SK-N-SH (cell line): ENCODE results near the gene ABHD17C. TPM values are rescaled to one million over a fixed set of nuclear protein-coding genes. Genes with fewer than 3 reads are reported as not detected.

Source experiments
- CTCF ChIA-PET: fragments of 300-600, 350-600 bp; formaldehyde crosslinking; extraction: SDS; loops from one replicate; lab custom pipeline; 2021; lab: Yijun Ruan, JAX
- POLR2A ChIA-PET: fragments of 350-600 bp; sonication (Branson Sonifier 250); formaldehyde crosslinking; extraction: SDS; loops from one replicate; lab custom pipeline; 2020; ENCODE audit warnings: antibody characterized with exemption, inconsistent platforms; lab: Yijun Ruan, JAX
- DNase-seq: peaks from one replicate; pipeline ENCODE4 v3.0.0; 2012
- H2AFZ ChIP-seq: fragments of 200-600 bp; sonication (generic); 2 replicates; pipeline ENCODE4 v1.8.1; 2016; ENCODE audit warnings: antibody characterized with exemption, mild to moderate bottlenecking, low read depth
- H3F3A ChIP-seq: fragments of 200-600 bp; sonication (generic); replicated peaks from 2 replicates; pipeline ENCODE3; 2016; ENCODE audit warnings: antibody characterized with exemption, mild to moderate bottlenecking; ENCODE audit not compliant: insufficient read depth
- H3K27ac ChIP-seq, 2 experiments: fragments of 200-500 bp in 1 of 2; fragments of 200-600 bp in 1 of 2; sonication (Bioruptor generic) in 1 of 2; sonication (generic), shearing (Covaris generic) in 1 of 2; 2 replicates each; pipeline versions ENCODE4 v1.5.1 to v1.6.1; 2014 to 2016; ENCODE audit warnings: low read depth in 2 of 2, inconsistent platforms in 1 of 2, low read length in 1 of 2, mild to moderate bottlenecking in 1 of 2, mixed read lengths in 1 of 2
- H3K27me3 ChIP-seq: fragments of 200-600 bp; sonication (generic), shearing (Covaris generic); 2 replicates; pipeline ENCODE4 v1.6.1; 2016; ENCODE audit warnings: mixed run types; ENCODE audit not compliant: insufficient read depth
- H3K36me3 ChIP-seq, 2 experiments: fragments of 200-500 bp in 1 of 2; fragments of 200-600 bp in 1 of 2; sonication (Bioruptor generic) in 1 of 2; sonication (generic) in 1 of 2; replicated peaks in 1 of 2; 2 replicates each; pipeline versions ENCODE3 to v1.5.1; 2014 to 2016; ENCODE audit warnings: low read length in 1 of 2, mild to moderate bottlenecking in 1 of 2; ENCODE audit not compliant: insufficient read depth in 2 of 2, control insufficient read depth in 1 of 2
- H3K4me1 ChIP-seq, 2 experiments: fragments of 200-500 bp in 1 of 2; fragments of 200-600 bp in 1 of 2; sonication (Bioruptor generic) in 1 of 2; sonication (generic), shearing (Covaris generic) in 1 of 2; 2 replicates each; pipeline versions ENCODE4 v1.5.1 to v1.6.1; 2014 to 2016; ENCODE audit warnings: low read depth in 1 of 2, low read length in 1 of 2, mixed run types in 1 of 2; ENCODE audit not compliant: insufficient read depth in 2 of 2, control insufficient read depth in 1 of 2
- H3K4me2 ChIP-seq: fragments of 200-600 bp; sonication (generic), shearing (Covaris generic); 2 replicates; pipeline ENCODE4 v1.6.1; 2017; ENCODE audit warnings: mixed run types
- H3K4me3 ChIP-seq, 2 experiments: fragments of 200-500 bp in 1 of 2; fragments of 200-600 bp in 1 of 2; sonication (Bioruptor generic) in 1 of 2; sonication (generic), shearing (Covaris generic) in 1 of 2; 2 replicates each; pipeline versions ENCODE4 v1.5.1 to v1.8.1; 2014 to 2016; ENCODE audit warnings: low read depth in 2 of 2, inconsistent platforms in 1 of 2, low read length in 1 of 2, mild to moderate bottlenecking in 1 of 2, mixed read lengths in 1 of 2, moderate library complexity in 1 of 2
- H3K79me2 ChIP-seq: fragments of 200-600 bp; sonication (generic); 2 replicates; pipeline ENCODE4 v1.8.1; 2017; ENCODE audit warnings: mild to moderate bottlenecking; ENCODE audit not compliant: insufficient read depth
- H3K9ac ChIP-seq: fragments of 200-600 bp; sonication (generic); 2 replicates; pipeline ENCODE4 v1.6.1; 2017; ENCODE audit warnings: mixed run types
- H3K9me2 ChIP-seq: fragments of 200-600 bp; sonication (generic); 2 replicates; pipeline ENCODE4 v1.6.1; 2017; ENCODE audit warnings: mixed run types
- H3K9me3 ChIP-seq: fragments of 200-600 bp; sonication (generic); 2 replicates; pipeline ENCODE4 v1.6.1; 2017; ENCODE audit warnings: mixed run types, mild to moderate bottlenecking, moderate library complexity
- H4K20me1 ChIP-seq: fragments of 200-600 bp; sonication (generic); 2 replicates; pipeline ENCODE4 v1.6.1; 2017; ENCODE audit warnings: mild to moderate bottlenecking, mixed run types; ENCODE audit not compliant: insufficient read depth
- CHD2 ChIP-seq: fragments of 150-350 bp; IDR thresholded peaks from 2 replicates; pipeline ENCODE4 v1.6.1; 2018; ENCODE audit warnings: low read length; ENCODE audit not compliant: partially characterized antibody
- ELF1 ChIP-seq: IDR thresholded peaks from 2 replicates; pipeline ENCODE4 v1.4.0; 2012
- FOXJ3 ChIP-seq: sonication (generic); formaldehyde crosslinking; IDR thresholded peaks from 2 replicates; pipeline ENCODE4 v1.5.1; 2020; ENCODE audit warnings: mild to moderate bottlenecking, missing genetic modification reagents
- MXI1 ChIP-seq: IDR thresholded peaks from 2 replicates; pipeline ENCODE4 v1.6.1; 2012; ENCODE audit warnings: mild to moderate bottlenecking, low read depth, low read length, improper control_type of control experiment
- NFIC ChIP-seq: IDR thresholded peaks from 2 replicates; pipeline ENCODE4 v1.4.0; 2012; ENCODE audit warnings: borderline replicate concordance
- POLR2AphosphoS5 ChIP-seq: IDR thresholded peaks from 2 replicates; pipeline ENCODE4 v1.6.1; 2012; ENCODE audit warnings: low read depth, low read length
- RAD21 ChIP-seq: IDR thresholded peaks from 2 replicates; pipeline ENCODE4 v1.6.1; 2012; ENCODE audit warnings: mild to moderate bottlenecking, low read length
- RCOR1 ChIP-seq: fragments of 150-350 bp; IDR thresholded peaks from 2 replicates; pipeline ENCODE4 v1.6.1; 2017; ENCODE audit warnings: antibody characterized with exemption, low read length
- RFX5 ChIP-seq: IDR thresholded peaks from 2 replicates; pipeline ENCODE4 v1.6.1; 2012; ENCODE audit warnings: mild to moderate bottlenecking, improper control_type of control experiment, low read length
- RXRA ChIP-seq: IDR thresholded peaks from 2 replicates; pipeline ENCODE4 v1.4.0; 2012; ENCODE audit warnings: low read depth, mild to moderate bottlenecking, borderline replicate concordance
- SMC3 ChIP-seq: IDR thresholded peaks from 2 replicates; pipeline ENCODE4 v1.6.1; 2012; ENCODE audit warnings: low read depth, low read length, improper control_type of control experiment
- TAF1 ChIP-seq: IDR thresholded peaks from 2 replicates; pipeline ENCODE4 v1.6.1; 2012; ENCODE audit warnings: low read depth, mild to moderate bottlenecking, low read length, moderate library complexity, borderline replicate concordance
- TCF12 ChIP-seq: IDR thresholded peaks from 2 replicates; pipeline ENCODE4 v1.4.0; 2012
- USF1 ChIP-seq: IDR thresholded peaks from 2 replicates; pipeline ENCODE4 v1.4.0; 2012; ENCODE audit warnings: low read depth, borderline replicate concordance
- YY1 ChIP-seq: IDR thresholded peaks from 2 replicates; pipeline ENCODE4 v1.4.0; 2012; ENCODE audit warnings: low read depth, mild to moderate bottlenecking
- polyA plus RNA-seq, 3 experiments: library from polyadenylated mRNA; depleted of rRNA; stranded (reverse); fragments of >200 nt; gene quantifications; 2 replicates each; pipeline ENCODE4 v1.2.3, GENCODE V29; 2012
- TF ChIP-seq, protein P1 (sequence below): fragments of 150-350 bp; IDR thresholded peaks from 2 replicates; pipeline ENCODE4 v1.6.1; 2017; ENCODE audit warnings: antibody characterized with exemption, low read length, low read depth, borderline replicate concordance
- TF ChIP-seq, protein P2 (sequence below): fragments of 150-350 bp; IDR thresholded peaks from 2 replicates; pipeline ENCODE4 v1.6.1; 2016; ENCODE audit warnings: mild to moderate bottlenecking, low read depth, low read length

The ABHD17C gene
- polyA plus RNA-seq, 1 of the 3 experiments (the other 2 are of a cell fraction) = 11.7 TPM

GRCh38 chr15:80780416-80781221, 85.5 kb downstream of the ABHD17C start (continued):
- TF ChIP-seq RFX5 (no peak), RXRA (no peak), TAF1 (no peak), RAD21 (no peak), MXI1 (no peak), RCOR1 (no peak), YY1 (no peak)
- TF ChIP-seq, protein P1, sequence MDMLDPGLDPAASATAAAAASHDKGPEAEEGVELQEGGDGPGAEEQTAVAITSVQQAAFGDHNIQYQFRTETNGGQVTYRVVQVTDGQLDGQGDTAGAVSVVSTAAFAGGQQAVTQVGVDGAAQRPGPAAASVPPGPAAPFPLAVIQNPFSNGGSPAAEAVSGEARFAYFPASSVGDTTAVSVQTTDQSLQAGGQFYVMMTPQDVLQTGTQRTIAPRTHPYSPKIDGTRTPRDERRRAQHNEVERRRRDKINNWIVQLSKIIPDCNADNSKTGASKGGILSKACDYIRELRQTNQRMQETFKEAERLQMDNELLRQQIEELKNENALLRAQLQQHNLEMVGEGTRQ = no peak
- TF ChIP-seq, protein P2, sequence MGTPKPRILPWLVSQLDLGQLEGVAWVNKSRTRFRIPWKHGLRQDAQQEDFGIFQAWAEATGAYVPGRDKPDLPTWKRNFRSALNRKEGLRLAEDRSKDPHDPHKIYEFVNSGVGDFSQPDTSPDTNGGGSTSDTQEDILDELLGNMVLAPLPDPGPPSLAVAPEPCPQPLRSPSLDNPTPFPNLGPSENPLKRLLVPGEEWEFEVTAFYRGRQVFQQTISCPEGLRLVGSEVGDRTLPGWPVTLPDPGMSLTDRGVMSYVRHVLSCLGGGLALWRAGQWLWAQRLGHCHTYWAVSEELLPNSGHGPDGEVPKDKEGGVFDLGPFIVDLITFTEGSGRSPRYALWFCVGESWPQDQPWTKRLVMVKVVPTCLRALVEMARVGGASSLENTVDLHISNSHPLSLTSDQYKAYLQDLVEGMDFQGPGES = no peak

DNA sequence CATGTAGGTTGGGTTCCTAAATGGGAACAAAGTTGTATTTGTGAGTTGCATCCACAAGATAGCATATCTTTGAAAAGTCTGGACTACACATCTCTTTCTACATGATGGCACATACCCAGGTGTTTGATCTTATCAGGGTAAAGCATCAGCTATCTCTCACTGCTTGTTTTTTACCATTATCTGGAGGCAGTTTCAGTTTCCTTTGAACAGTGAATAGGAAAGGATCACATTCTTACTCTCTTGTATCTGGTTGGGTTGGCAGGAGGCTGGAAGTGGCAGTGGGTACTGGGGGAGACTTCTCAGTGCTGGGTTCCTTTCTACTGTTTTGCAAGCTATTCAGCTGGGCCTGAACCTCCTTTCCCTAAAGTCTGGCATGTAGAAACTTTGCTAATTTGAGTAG, 88.2 kb downstream of the ABHD17C start:
- Histone ChIP-seq H3K27me3 (no peaks in the 10 kb centered on the region), H3K36me3 (peaks cover 0 to 16% of the 10 kb centered on the region in 2 experiments), H3K4me3 (no peak overlapping the region), H3K27ac (no peak overlapping the region), H3K4me1 (peaks cover 0 to 19% of the 10 kb centered on the region in 2 experiments; a peak in 1 of 4 replicates), H3K9ac (no peak overlapping the region), H2AFZ (no peak overlapping the region), H3K9me2 (no peaks in the 10 kb centered on the region), H3K79me2 (no peaks in the 10 kb centered on the region), H3K4me2 (no peak overlapping the region), H3F3A (no peaks in the 10 kb centered on the region), H4K20me1 (no peaks in the 10 kb centered on the region), H3K9me3 (no peaks in the 10 kb centered on the region)
- TF ChIP-seq USF1 (no peak), TCF12 (no peak), ELF1 (no peak), RCOR1 (no peak), YY1 (no peak), SMC3 (no peak), NFIC (no peak), POLR2AphosphoS5 (no peak), CHD2 (no peak), FOXJ3 (CRISPR knock-in tag) (no peak), RXRA (no peak)
- TF ChIP-seq, protein P1 = no peak
- ChIA-PET POLR2A (no interaction called here), CTCF (interaction anchor here (1.7 to 2.6 kb wide), 3 partner anchors 9 to 216 kb away, joined by 6 to 20 read pairs (median 19); no protein-coding TSS in a partner anchor)
- no peak for DNase-seq
